GM23338 (cell line): ENCODE data around the gene TTC28. TPM values are rescaled to one million over a fixed set of nuclear protein-coding genes. Genes with fewer than 3 reads are reported as not detected.
"Not testable (repeated sequence)": the region's sequence is repeated elsewhere in the genome, so short reads cannot be mapped to it uniquely, and the experiment has no call there.

Experiments used
- ATAC-seq: fragments of 200-7000 bp; cut with Tn5 transposase; 3 replicates; pipeline ENCODE4 v1.9.1; 2020
- DNase-seq: peaks from one replicate; pipeline ENCODE4 v3.0.0-alpha.2; 2015; ENCODE audit warnings: low spot score
- H2AFZ ChIP-seq: fragments of 200-600 bp; sonication (generic); 2 replicates; pipeline ENCODE4 v1.8.0; 2016; ENCODE audit warnings: antibody characterized with exemption, mild to moderate bottlenecking, moderate library complexity
- H3F3A ChIP-seq: fragments of 200-600 bp; sonication (generic); replicated peaks from 2 replicates; pipeline ENCODE4 v1.8.0; 2017; ENCODE audit warnings: antibody characterized with exemption, mixed run types, low read depth
- H3K27ac ChIP-seq: fragments of 200-600 bp; sonication (generic); 2 replicates; pipeline ENCODE4 v1.6.1; 2016; ENCODE audit warnings: low read depth
- H3K27me3 ChIP-seq: fragments of 200-600 bp; sonication (generic); 2 replicates; pipeline ENCODE4 v1.8.0; 2016; ENCODE audit warnings: mild to moderate bottlenecking, mixed run types, moderate library complexity; ENCODE audit not compliant: insufficient read depth
- H3K36me3 ChIP-seq: fragments of 200-600 bp; sonication (generic); 2 replicates; pipeline ENCODE4 v1.8.0; 2016; ENCODE audit warnings: mild to moderate bottlenecking; ENCODE audit not compliant: insufficient read depth
- H3K4me1 ChIP-seq: fragments of 200-600 bp; sonication (generic); 2 replicates; pipeline ENCODE4 v1.8.0; 2016; ENCODE audit warnings: mild to moderate bottlenecking, moderate library complexity; ENCODE audit not compliant: insufficient read depth
- H3K4me2 ChIP-seq: fragments of 200-600 bp; sonication (generic); 2 replicates; pipeline ENCODE4 v1.7.1; 2017; ENCODE audit warnings: mixed run types
- H3K4me3 ChIP-seq: fragments of 200-600 bp; sonication (generic); 2 replicates; pipeline ENCODE4 v1.6.1; 2016; ENCODE audit warnings: mixed run types
- H3K79me2 ChIP-seq: fragments of 200-600 bp; sonication (generic); replicated peaks from 2 replicates; pipeline ENCODE4 v1.8.0; 2017; ENCODE audit warnings: mild to moderate bottlenecking; ENCODE audit not compliant: insufficient read depth
- H3K9me2 ChIP-seq: fragments of 200-600 bp; sonication (generic); 2 replicates; pipeline ENCODE4 v1.8.0; 2017; ENCODE audit not compliant: insufficient read depth
- H4K20me1 ChIP-seq: fragments of 200-600 bp; sonication (generic); replicated peaks from 2 replicates; pipeline ENCODE4 v1.8.0; 2017; ENCODE audit warnings: mild to moderate bottlenecking; ENCODE audit not compliant: insufficient read depth
- H3K27ac Mint-ChIP-seq: 2 replicates; pipeline ENCODE4 v1.8.0; 2020; ENCODE audit warnings: inconsistent platforms, mild to moderate bottlenecking, moderate library complexity, mixed read lengths
- H3K27me3 Mint-ChIP-seq: 3 replicates; pipeline ENCODE4 v1.8.0; 2022; ENCODE audit warnings: low read depth, mild to moderate bottlenecking, moderate library complexity, mixed read lengths, inconsistent platforms; ENCODE audit not compliant: insufficient read depth, poor library complexity
- H3K36me3 Mint-ChIP-seq: 3 replicates; pipeline ENCODE4 v1.8.0; 2021; ENCODE audit warnings: low read depth, mild to moderate bottlenecking, inconsistent platforms, moderate library complexity, mixed read lengths
- H3K4me1 Mint-ChIP-seq: 3 replicates; pipeline ENCODE4 v1.8.0; 2020; ENCODE audit warnings: mild to moderate bottlenecking, inconsistent platforms, mixed read lengths
- H3K4me3 Mint-ChIP-seq: 3 replicates; pipeline ENCODE4 v1.8.0; 2021; ENCODE audit warnings: moderate library complexity, mild to moderate bottlenecking, inconsistent platforms, mixed read lengths
- H3K9me3 Mint-ChIP-seq: 3 replicates; pipeline ENCODE4 v1.8.0; 2020; ENCODE audit warnings: moderate library complexity, mild to moderate bottlenecking, inconsistent platforms, mixed read lengths
- CREB1 ChIP-seq: fragments of 250-450 bp; sonication (Bioruptor Pico); IDR thresholded peaks from 2 replicates; pipeline ENCODE4 v1.5.0; 2020; ENCODE audit warnings: low read depth, mild to moderate bottlenecking, moderate library complexity
- EZH2phosphoT487 ChIP-seq: fragments of 200-600 bp; sonication (generic); IDR thresholded peaks from one replicate; pipeline ENCODE4 v1.8.1; 2018; ENCODE audit warnings: antibody characterized with exemption; ENCODE audit not compliant: unreplicated experiment
- JUNB ChIP-seq: IDR thresholded peaks from one replicate; pipeline ENCODE4 v1.6.1; 2016; ENCODE audit warnings: antibody characterized with exemption; ENCODE audit not compliant: unreplicated experiment
- NANOG ChIP-seq: IDR thresholded peaks from 2 replicates; pipeline ENCODE4 v1.6.1; 2016; ENCODE audit warnings: antibody characterized with exemption, borderline replicate concordance
- POLR2AphosphoS5 ChIP-seq: IDR thresholded peaks from 2 replicates; pipeline ENCODE4 v1.6.1; 2016; ENCODE audit warnings: antibody characterized with exemption, low read depth
- STAT1 ChIP-seq: IDR thresholded peaks from one replicate; pipeline ENCODE4 v1.6.1; 2016; ENCODE audit warnings: antibody characterized with exemption; ENCODE audit not compliant: unreplicated experiment
- ZNF114 ChIP-seq: fragments of 250-450 bp; sonication (Bioruptor Pico); IDR thresholded peaks from 2 replicates; pipeline ENCODE4 v1.5.0; 2020; ENCODE audit warnings: mild to moderate bottlenecking, moderate library complexity
- ZNF331 ChIP-seq: fragments of 250-450 bp; sonication (Bioruptor Pico); IDR thresholded peaks from 2 replicates; pipeline ENCODE4 v1.5.0; 2020; ENCODE audit warnings: low read depth, mild to moderate bottlenecking, moderate library complexity
- polyA plus RNA-seq: library from polyadenylated mRNA; unstranded; fragments of >200 nt; fragmentation: Nextera tagmentation; extraction: Ambion mirVana; gene quantifications from 2 replicates; pipeline ENCODE4 v1.2.1, GENCODE V29; 2016
- total RNA-seq: library from RNA; depleted of rRNA; stranded (reverse); fragments of >200 nt; shearing (Covaris generic); gene quantifications from 2 replicates; pipeline ENCODE4 v1.2.3, GENCODE V29; 2014
- TF ChIP-seq, protein P1 (sequence below): IDR thresholded peaks from one replicate; pipeline ENCODE4 v1.6.1; 2018; ENCODE audit warnings: antibody characterized with exemption; ENCODE audit not compliant: unreplicated experiment
- TF ChIP-seq, protein P2 (sequence below), 2 experiments: fragments of 200-600 bp in 1 of 2; sonication (generic) in 1 of 2; conservative IDR thresholded peaks; 2 replicates each; pipeline versions ENCODE4 v1.5.1 to v1.6.1; 2016 to 2017; ENCODE audit warnings: antibody characterized with exemption in 2 of 2, low read depth in 2 of 2, mild to moderate bottlenecking in 2 of 2, moderate library complexity in 1 of 2

TTC28 gene
- total and polyA plus RNA-seq, 2 experiments from 2014 or later: 4.5 to 16.1 TPM

GRCh38 chr22:28467055-28467454 is 212.6 kb downstream of the TTC28 start:
- not testable (repeated sequence) for H3K27me3 Mint-ChIP-seq, DNase-seq, H3K4me3 ChIP-seq, H3K4me1 ChIP-seq, H3K9me2 ChIP-seq, H3K4me2 ChIP-seq, H3K4me3 Mint-ChIP-seq, H4K20me1 ChIP-seq, H3K27ac Mint-ChIP-seq, H3K79me2 ChIP-seq, H2AFZ ChIP-seq, H3K27me3 ChIP-seq, H3K9me3 Mint-ChIP-seq, H3K27ac ChIP-seq, H3F3A ChIP-seq, H3K36me3 ChIP-seq, ATAC-seq, H3K4me1 Mint-ChIP-seq, H3K36me3 Mint-ChIP-seq

GRCh38 chr22:28466399-28466798 is 213.2 kb downstream of the TTC28 start:
- no peak for DNase-seq
- TF ChIP-seq EZH2phosphoT487: no peak
- no peak for TF ChIP-seq ZNF114 (CRISPR knock-in tag)
- TF ChIP-seq STAT1: no peak
- no peak for TF ChIP-seq NANOG
- TF ChIP-seq, protein P1, sequence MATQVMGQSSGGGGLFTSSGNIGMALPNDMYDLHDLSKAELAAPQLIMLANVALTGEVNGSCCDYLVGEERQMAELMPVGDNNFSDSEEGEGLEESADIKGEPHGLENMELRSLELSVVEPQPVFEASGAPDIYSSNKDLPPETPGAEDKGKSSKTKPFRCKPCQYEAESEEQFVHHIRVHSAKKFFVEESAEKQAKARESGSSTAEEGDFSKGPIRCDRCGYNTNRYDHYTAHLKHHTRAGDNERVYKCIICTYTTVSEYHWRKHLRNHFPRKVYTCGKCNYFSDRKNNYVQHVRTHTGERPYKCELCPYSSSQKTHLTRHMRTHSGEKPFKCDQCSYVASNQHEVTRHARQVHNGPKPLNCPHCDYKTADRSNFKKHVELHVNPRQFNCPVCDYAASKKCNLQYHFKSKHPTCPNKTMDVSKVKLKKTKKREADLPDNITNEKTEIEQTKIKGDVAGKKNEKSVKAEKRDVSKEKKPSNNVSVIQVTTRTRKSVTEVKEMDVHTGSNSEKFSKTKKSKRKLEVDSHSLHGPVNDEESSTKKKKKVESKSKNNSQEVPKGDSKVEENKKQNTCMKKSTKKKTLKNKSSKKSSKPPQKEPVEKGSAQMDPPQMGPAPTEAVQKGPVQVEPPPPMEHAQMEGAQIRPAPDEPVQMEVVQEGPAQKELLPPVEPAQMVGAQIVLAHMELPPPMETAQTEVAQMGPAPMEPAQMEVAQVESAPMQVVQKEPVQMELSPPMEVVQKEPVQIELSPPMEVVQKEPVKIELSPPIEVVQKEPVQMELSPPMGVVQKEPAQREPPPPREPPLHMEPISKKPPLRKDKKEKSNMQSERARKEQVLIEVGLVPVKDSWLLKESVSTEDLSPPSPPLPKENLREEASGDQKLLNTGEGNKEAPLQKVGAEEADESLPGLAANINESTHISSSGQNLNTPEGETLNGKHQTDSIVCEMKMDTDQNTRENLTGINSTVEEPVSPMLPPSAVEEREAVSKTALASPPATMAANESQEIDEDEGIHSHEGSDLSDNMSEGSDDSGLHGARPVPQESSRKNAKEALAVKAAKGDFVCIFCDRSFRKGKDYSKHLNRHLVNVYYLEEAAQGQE: no peak
- no peak for TF ChIP-seq ZNF331 (CRISPR knock-in tag)
- TF ChIP-seq, protein P2, sequence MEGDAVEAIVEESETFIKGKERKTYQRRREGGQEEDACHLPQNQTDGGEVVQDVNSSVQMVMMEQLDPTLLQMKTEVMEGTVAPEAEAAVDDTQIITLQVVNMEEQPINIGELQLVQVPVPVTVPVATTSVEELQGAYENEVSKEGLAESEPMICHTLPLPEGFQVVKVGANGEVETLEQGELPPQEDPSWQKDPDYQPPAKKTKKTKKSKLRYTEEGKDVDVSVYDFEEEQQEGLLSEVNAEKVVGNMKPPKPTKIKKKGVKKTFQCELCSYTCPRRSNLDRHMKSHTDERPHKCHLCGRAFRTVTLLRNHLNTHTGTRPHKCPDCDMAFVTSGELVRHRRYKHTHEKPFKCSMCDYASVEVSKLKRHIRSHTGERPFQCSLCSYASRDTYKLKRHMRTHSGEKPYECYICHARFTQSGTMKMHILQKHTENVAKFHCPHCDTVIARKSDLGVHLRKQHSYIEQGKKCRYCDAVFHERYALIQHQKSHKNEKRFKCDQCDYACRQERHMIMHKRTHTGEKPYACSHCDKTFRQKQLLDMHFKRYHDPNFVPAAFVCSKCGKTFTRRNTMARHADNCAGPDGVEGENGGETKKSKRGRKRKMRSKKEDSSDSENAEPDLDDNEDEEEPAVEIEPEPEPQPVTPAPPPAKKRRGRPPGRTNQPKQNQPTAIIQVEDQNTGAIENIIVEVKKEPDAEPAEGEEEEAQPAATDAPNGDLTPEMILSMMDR (conservative IDR thresholded peaks at IDR 0.05; ENCODE audit: low read depth in 2 of 2): no peak
- TF ChIP-seq JUNB: no peak
- no peak for TF ChIP-seq CREB1 (CRISPR knock-in tag)
- no peak for TF ChIP-seq POLR2AphosphoS5
- H3K27ac ChIP-seq: no peak overlapping the region
- H3K9me2 ChIP-seq: 0 out of 2 replicates have a peak, but pooled peaks cover 3% of the 10 kb centered on the region
- no peak overlapping the region for H2AFZ ChIP-seq
- H3K79me2 ChIP-seq: no peaks in the 10 kb centered on the region
- Mint-ChIP-seq H3K36me3 (no peaks in the 10 kb centered on the region), H3K4me1 (peaks cover 8% of the 10 kb centered on the region; the same call in 2 of the 3 replicates), H3K4me3 (no peak overlapping the region), H3K9me3 (no peaks in the 10 kb centered on the region; the same call in 2 of the 3 replicates), H3K27ac (no peak overlapping the region), H3K27me3 (no peaks in the 10 kb centered on the region)
- no peaks in the 10 kb centered on the region for H3K36me3 ChIP-seq
- H3K4me1 ChIP-seq: no peaks in the 10 kb centered on the region
- H3K4me2 ChIP-seq: no peak overlapping the region
- no peak overlapping the region for H3K4me3 ChIP-seq
- H4K20me1 ChIP-seq: no peaks in the 10 kb centered on the region
- no peak for ATAC-seq
- no peaks in the 10 kb centered on the region for H3K27me3 ChIP-seq
- H3F3A ChIP-seq: no peaks in the 10 kb centered on the region
